Activated CD8-positive, alpha-beta T cell treated with anti-CD3 and anti-CD28 coated beads, Interleukin-2, amount 10 ng/mL, durations not matched to agents 7 days and 5 days (primary cell): ENCODE data around the gene TGFBR2. TPM values are rescaled to one million over a fixed set of nuclear protein-coding genes. Genes with fewer than 3 reads are reported as not detected.

Source experiments
- ATAC-seq: fragments of 150-1000 bp; cut with Tn5 transposase; one replicate; pipeline ENCODE4 v1.10.0; 2021; ENCODE audit warnings: moderate library complexity
- CTCF ChIA-PET: fragments of 350-600 bp; sonication (Branson Sonifier 250); formaldehyde crosslinking; loops from one replicate; lab custom pipeline; 2021; ENCODE audit warnings: antibody characterized with exemption; lab: Charles Lee
- POLR2A ChIA-PET: fragments of 350-600 bp; sonication (Branson Sonifier 250); formaldehyde crosslinking; loops from one replicate; lab custom pipeline; 2021; ENCODE audit warnings: antibody characterized with exemption; lab: Charles Lee
- DNase-seq: peaks from one replicate; pipeline ENCODE4 v3.0.0-alpha.2; 2020
- H3K27ac Mint-ChIP-seq: one replicate; pipeline ENCODE4 v1.8.0; 2021; ENCODE audit warnings: mild to moderate bottlenecking, mixed read lengths
- H3K27me3 Mint-ChIP-seq: one replicate; pipeline ENCODE4 v1.8.0; 2021; ENCODE audit warnings: low read depth, mixed read lengths
- H3K36me3 Mint-ChIP-seq: one replicate; pipeline ENCODE4 v1.8.0; 2021; ENCODE audit warnings: low read depth, mixed read lengths
- H3K4me1 Mint-ChIP-seq: one replicate; pipeline ENCODE4 v1.8.0; 2021; ENCODE audit warnings: low read depth, mixed read lengths
- H3K4me3 Mint-ChIP-seq: one replicate; pipeline ENCODE4 v1.8.0; 2021; ENCODE audit warnings: mild to moderate bottlenecking, mixed read lengths
- H3K9me3 Mint-ChIP-seq: one replicate; pipeline ENCODE4 v1.8.0; 2022; ENCODE audit warnings: mixed read lengths; ENCODE audit not compliant: insufficient read depth
- total RNA-seq, 2 experiments: library from RNA; stranded (reverse); gene quantifications; one replicate each; pipeline ENCODE4 v1.2.3, GENCODE V29; 2021

Gene TGFBR2
- 10 to 100 TPM; 62.7 to 64.5 TPM for total RNA-seq

DNA sequence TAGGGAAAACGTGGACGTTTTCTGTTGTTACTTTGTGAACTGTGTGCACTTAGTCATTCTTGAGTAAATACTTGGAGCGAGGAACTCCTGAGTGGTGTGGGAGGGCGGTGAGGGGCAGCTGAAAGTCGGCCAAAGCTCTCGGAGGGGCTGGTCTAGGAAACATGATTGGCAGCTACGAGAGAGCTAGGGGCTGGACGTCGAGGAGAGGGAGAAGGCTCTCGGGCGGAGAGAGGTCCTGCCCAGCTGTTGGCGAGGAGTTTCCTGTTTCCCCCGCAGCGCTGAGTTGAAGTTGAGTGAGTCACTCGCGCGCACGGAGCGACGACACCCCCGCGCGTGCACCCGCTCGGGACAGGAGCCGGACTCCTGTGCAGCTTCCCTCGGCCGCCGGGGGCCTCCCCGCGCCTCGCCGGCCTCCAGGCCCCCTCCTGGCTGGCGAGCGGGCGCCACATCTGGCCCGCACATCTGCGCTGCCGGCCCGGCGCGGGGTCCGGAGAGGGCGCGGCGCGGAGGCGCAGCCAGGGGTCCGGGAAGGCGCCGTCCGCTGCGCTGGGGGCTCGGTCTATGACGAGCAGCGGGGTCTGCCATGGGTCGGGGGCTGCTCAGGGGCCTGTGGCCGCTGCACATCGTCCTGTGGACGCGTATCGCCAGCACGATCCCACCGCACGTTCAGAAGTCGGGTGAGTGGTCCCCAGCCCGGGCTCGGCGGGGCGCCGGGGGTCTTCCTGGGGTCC is at the start of gene TGFBR2:
TGFBR2 (plus strand) TSS at position 301 of the 731 bp plus-strand sequence; CDS start at position 584, 283 bp downstream.
- CTCF ChIA-PET: interaction anchor here (0.9 to 2.2 kb wide), 19 partner anchors 14 to 493 kb away, joined by 3 to 9 read pairs (median 3); no protein-coding TSS in a partner anchor
- POLR2A ChIA-PET: interaction anchor here (0.6 to 3.9 kb wide), 28 partner anchors 11 to 532 kb away, joined by 3 to 39 read pairs (median 5); no protein-coding TSS in a partner anchor
- Mint-ChIP-seq H3K4me1 (peaks cover 64% of the 10 kb centered on the region), H3K4me3 (peak within 1 kb of the TSS; percentile 94), H3K9me3 (no peaks in the 10 kb centered on the region), H3K36me3 (peaks cover 41% of the 10 kb centered on the region), H3K27me3 (no peaks in the 10 kb centered on the region), H3K27ac (peak within 1 kb of the TSS; percentile 98)
- ATAC-seq (peak; percentile 75), DNase-seq (peak; percentile 93)

GRCh38 chr3:30557746-30558303 is 48.6 kb upstream of the TGFBR2 start:
- CTCF ChIA-PET: no interaction called here

GRCh38 chr3:30563956-30564355 is 42.4 kb upstream of the TGFBR2 start:
- CTCF ChIA-PET: no interaction called here

More at GRCh38 chr3:30557746-30558303, 48.6 kb upstream of the TGFBR2 start:
- Mint-ChIP-seq H3K27ac (no peak overlapping the region), H3K9me3 (no peaks in the 10 kb centered on the region), H3K27me3 (no peaks in the 10 kb centered on the region), H3K36me3 (no peaks in the 10 kb centered on the region), H3K4me3 (no peak overlapping the region), H3K4me1 (no peaks in the 10 kb centered on the region)
- DNase-seq (no peak), ATAC-seq (no peak)
- POLR2A ChIA-PET: no interaction called here

DNA sequence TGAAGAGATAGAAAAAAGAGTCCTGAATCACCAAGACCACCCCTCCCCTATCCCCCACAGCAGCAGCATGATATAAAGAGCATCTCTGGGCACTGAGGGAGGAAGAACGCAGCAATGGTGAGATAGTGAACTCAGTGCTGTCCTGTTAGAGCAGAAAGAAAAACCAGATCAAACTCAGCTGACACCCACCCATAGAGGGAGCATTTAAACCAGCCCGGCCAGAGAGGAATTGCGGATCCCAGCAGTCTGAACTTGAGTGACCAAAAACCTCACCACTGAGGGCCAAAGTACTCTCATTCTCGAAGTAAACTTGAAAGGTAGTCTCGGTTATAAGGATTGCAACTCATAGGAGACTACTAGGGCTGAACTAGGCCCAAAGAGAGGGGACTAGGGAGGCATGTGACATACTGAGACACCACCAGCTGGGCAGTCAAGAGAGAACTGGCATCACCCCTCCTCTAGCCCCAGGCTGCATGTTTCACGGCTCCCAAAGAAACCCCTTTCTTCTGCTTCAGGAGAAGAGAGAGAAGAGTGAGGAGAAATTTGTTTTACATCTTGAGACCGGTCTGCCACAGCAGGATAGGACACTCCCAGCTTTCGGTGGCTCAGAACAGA is 39.2 kb upstream of the TGFBR2 start:
- ChIA-PET CTCF (no interaction called here), POLR2A (interaction anchor here (0.6 kb wide), 1 partner anchor 283 kb away, joined by 3 read pairs; no protein-coding TSS in a partner anchor)
- Mint-ChIP-seq H3K36me3 (no peaks in the 10 kb centered on the region), H3K27me3 (no peaks in the 10 kb centered on the region), H3K4me1 (no peaks in the 10 kb centered on the region), H3K9me3 (no peaks in the 10 kb centered on the region), H3K27ac (no peak overlapping the region), H3K4me3 (no peak overlapping the region)
- DNase-seq (no peak), ATAC-seq (no peak)

More at GRCh38 chr3:30563956-30564355, 42.4 kb upstream of the TGFBR2 start:
- POLR2A ChIA-PET: no interaction called here
- Mint-ChIP-seq H3K4me3 (no peak overlapping the region), H3K9me3 (no peaks in the 10 kb centered on the region), H3K27me3 (no peaks in the 10 kb centered on the region), H3K27ac (no peak overlapping the region), H3K4me1 (no peaks in the 10 kb centered on the region), H3K36me3 (no peaks in the 10 kb centered on the region)
- no peak for DNase-seq
- ATAC-seq: no peak

- POLR2A ChIA-PET: no interaction called here
- no peak for ATAC-seq
- H3K36me3 Mint-ChIP-seq: peaks cover 1% of the 10 kb centered on the region
- DNase-seq: no peak
- H3K4me1 Mint-ChIP-seq: no peaks in the 10 kb centered on the region
- H3K4me3 Mint-ChIP-seq: no peak overlapping the region
- CTCF ChIA-PET: no interaction called here
- no peaks in the 10 kb centered on the region for H3K27me3 Mint-ChIP-seq
- no peaks in the 10 kb centered on the region for H3K9me3 Mint-ChIP-seq
- no peak overlapping the region for H3K27ac Mint-ChIP-seq
Observed at GRCh38 chr3:30576946-30577345, 29.5 kb upstream of the TGFBR2 start.

- no peak overlapping the region for H3K4me3 Mint-ChIP-seq
- H3K27ac Mint-ChIP-seq: no peak overlapping the region
- DNase-seq: no peak
- ChIA-PET POLR2A (no interaction called here), CTCF (no interaction called here)
- H3K4me1 Mint-ChIP-seq: no peaks in the 10 kb centered on the region
- H3K27me3 Mint-ChIP-seq: no peaks in the 10 kb centered on the region
- no peaks in the 10 kb centered on the region for H3K9me3 Mint-ChIP-seq
- H3K36me3 Mint-ChIP-seq: peaks cover 1% of the 10 kb centered on the region
- ATAC-seq: no peak
Observed at GRCh38 chr3:30577788-30578187, 28.6 kb upstream of the TGFBR2 start.

GRCh38 chr3:30578479-30578878 is 27.9 kb upstream of the TGFBR2 start:
- ATAC-seq (no peak), DNase-seq (no peak)
- Mint-ChIP-seq H3K27me3 (no peaks in the 10 kb centered on the region), H3K9me3 (no peaks in the 10 kb centered on the region), H3K4me1 (no peaks in the 10 kb centered on the region), H3K4me3 (no peak overlapping the region), H3K36me3 (no peaks in the 10 kb centered on the region), H3K27ac (no peak overlapping the region)
- ChIA-PET POLR2A (no interaction called here), CTCF (no interaction called here)

DNA sequence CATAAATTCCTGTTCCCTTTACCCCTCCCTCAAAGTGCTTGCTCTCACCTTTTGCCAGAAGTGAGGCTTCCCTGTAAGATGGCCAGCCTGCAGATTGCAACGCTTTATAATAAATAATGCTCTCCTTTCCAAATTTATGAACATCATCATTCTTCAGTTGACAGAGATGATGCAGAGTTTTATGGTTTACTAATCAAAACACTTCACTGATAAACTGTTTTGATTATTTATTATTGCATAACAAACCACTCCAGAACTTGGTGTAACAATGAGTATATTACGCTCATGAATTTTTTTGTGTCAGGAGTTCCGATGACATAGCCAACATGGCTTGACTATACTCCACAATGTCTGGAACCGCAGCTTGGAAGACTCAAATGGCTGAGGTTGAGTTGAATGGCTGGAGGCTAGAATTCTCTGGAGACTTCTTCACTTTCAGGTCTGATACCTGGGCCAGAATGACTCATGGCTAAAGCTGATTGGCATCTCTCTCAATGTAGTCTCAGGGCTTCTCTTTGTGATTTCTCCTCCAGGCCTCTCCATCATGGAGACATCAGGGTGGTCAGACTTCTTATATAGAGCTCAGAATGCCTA is 27.3 kb upstream of the TGFBR2 start:
- Mint-ChIP-seq H3K36me3 (no peaks in the 10 kb centered on the region), H3K4me3 (no peak overlapping the region), H3K27ac (no peak overlapping the region), H3K4me1 (no peaks in the 10 kb centered on the region), H3K27me3 (no peaks in the 10 kb centered on the region), H3K9me3 (no peaks in the 10 kb centered on the region)
- ATAC-seq (no peak), DNase-seq (no peak)
- CTCF ChIA-PET: no interaction called here
- POLR2A ChIA-PET: interaction anchor here (0.7 kb wide), 1 partner anchor 37 kb away, joined by 3 read pairs; no protein-coding TSS in a partner anchor

GRCh38 chr3:30581067-30581585 is 25.3 kb upstream of the TGFBR2 start:
- POLR2A ChIA-PET: no interaction called here
- Mint-ChIP-seq H3K27ac (no peak overlapping the region), H3K27me3 (no peaks in the 10 kb centered on the region), H3K36me3 (no peaks in the 10 kb centered on the region), H3K4me1 (no peaks in the 10 kb centered on the region), H3K9me3 (no peaks in the 10 kb centered on the region), H3K4me3 (no peak overlapping the region)
- ATAC-seq (no peak), DNase-seq (no peak)
- CTCF ChIA-PET: interaction anchor here (1.0 kb wide), 1 partner anchor 112 kb away, joined by 3 read pairs; no protein-coding TSS in a partner anchor

GRCh38 chr3:30581982-30582381 is 24.4 kb upstream of the TGFBR2 start:
- Mint-ChIP-seq H3K27me3 (no peaks in the 10 kb centered on the region), H3K4me1 (no peaks in the 10 kb centered on the region)
- CTCF ChIA-PET: interaction anchor here (2.1 kb wide), 1 partner anchor 21 kb away, joined by 5 read pairs; no protein-coding TSS in a partner anchor

DNA sequence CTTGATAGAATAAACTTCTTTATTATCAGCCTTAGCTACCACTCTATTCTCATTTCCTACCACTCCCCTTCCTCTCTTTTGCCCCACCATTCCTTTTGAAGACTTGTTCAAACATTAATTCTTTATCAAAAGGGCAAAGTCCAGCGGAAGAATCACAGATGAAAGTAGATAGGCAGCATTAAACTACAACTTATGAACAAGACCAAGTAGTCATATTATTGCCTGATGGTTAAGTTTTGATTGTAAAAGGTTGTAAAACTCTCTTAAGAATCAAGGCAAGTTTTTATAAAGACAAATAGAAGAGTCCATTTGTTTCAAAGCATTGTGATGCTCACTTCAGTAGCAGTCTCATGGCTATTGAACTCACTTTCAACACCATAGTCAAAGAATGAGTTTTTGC is 22.4 kb upstream of the TGFBR2 start:
- H3K4me1 Mint-ChIP-seq: no peaks in the 10 kb centered on the region
- POLR2A ChIA-PET: no interaction called here
- CTCF ChIA-PET: interaction anchor here (2.1 kb wide), 1 partner anchor 23 kb away, joined by 5 read pairs; no protein-coding TSS in a partner anchor
- H3K27me3 Mint-ChIP-seq: no peaks in the 10 kb centered on the region
- H3K27ac Mint-ChIP-seq: no peak overlapping the region
- no peak for ATAC-seq
- no peak overlapping the region for H3K4me3 Mint-ChIP-seq
- DNase-seq: no peak
- no peaks in the 10 kb centered on the region for H3K36me3 Mint-ChIP-seq
- H3K9me3 Mint-ChIP-seq: no peaks in the 10 kb centered on the region

More at GRCh38 chr3:30581982-30582381, 24.4 kb upstream of the TGFBR2 start:
- POLR2A ChIA-PET: interaction anchor here (0.7 kb wide), 1 partner anchor 1461 kb away, joined by 3 read pairs; no protein-coding TSS in a partner anchor
- Mint-ChIP-seq H3K9me3 (no peaks in the 10 kb centered on the region), H3K36me3 (no peaks in the 10 kb centered on the region), H3K4me3 (no peak overlapping the region), H3K27ac (no peak overlapping the region)
- DNase-seq (no peak), ATAC-seq (no peak)
